Breast epithelium (tissue), 4 donors: Measurements from ENCODE around the gene LRRC4B. TPM values are rescaled to one million over a fixed set of nuclear protein-coding genes. Genes with fewer than 3 reads are reported as not detected.

ENCODE experiments used
- DNase-seq, 2 donors: peaks; one replicate each; pipeline ENCODE4 v3.0.0-alpha.2; 2019; ENCODE audit warnings: low spot score in 2 of 2
- H3K27ac ChIP-seq, 2 donors: fragments of 200-600 bp; sonication (generic) in 1 of 2; one replicate each; pipeline ENCODE4 v1.5.1; 2016 to 2019; ENCODE audit warnings: mild to moderate bottlenecking in 1 of 2
- H3K27me3 ChIP-seq, 2 donors: fragments of 200-600 bp; sonication (generic) in 1 of 2; one replicate each; pipeline versions ENCODE4 v1.5.1 to v1.6.0; 2017 to 2019; ENCODE audit warnings: control low read depth in 1 of 2, mild to moderate bottlenecking in 1 of 2
- H3K36me3 ChIP-seq: fragments of 200-600 bp; one replicate; pipeline ENCODE4 v1.5.1; 2019
- H3K4me1 ChIP-seq, 2 donors: fragments of 200-600 bp; sonication (generic); one replicate each; pipeline ENCODE4 v1.5.1; 2016 to 2019; ENCODE audit warnings: control low read depth in 1 of 2
- H3K4me3 ChIP-seq, 3 donors: fragments of 200-600 bp; sonication (generic); 1 replicate in 2 of 3; 2 replicates in 1 of 3; pipeline ENCODE4 v1.5.1; 2016 to 2019; ENCODE audit warnings: mild to moderate bottlenecking in 3 of 3, moderate library complexity in 2 of 3
- H3K9me3 ChIP-seq, 2 donors: fragments of 200-600 bp; sonication (generic) in 1 of 2; one replicate each; pipeline ENCODE4 v1.5.1; 2016 to 2019; ENCODE audit warnings: control low read depth in 1 of 2
- CTCF ChIP-seq, 3 donors: fragments of 450-650 bp; IDR thresholded peaks; one replicate each; pipeline ENCODE4 v1.5.1; 2016 to 2017; ENCODE audit warnings: antibody characterized with exemption in 3 of 3, mild to moderate bottlenecking in 3 of 3, moderate library complexity in 3 of 3
- POLR2A ChIP-seq: fragments of 450-650 bp; IDR thresholded peaks from one replicate; pipeline ENCODE4 v1.6.1; 2016; ENCODE audit warnings: antibody characterized with exemption, mild to moderate bottlenecking, moderate library complexity
- POLR2AphosphoS5 ChIP-seq, 3 donors: sonication (generic); formaldehyde crosslinking; IDR thresholded peaks; one replicate each; pipeline ENCODE4 v1.6.1; 2017; ENCODE audit warnings: antibody characterized with exemption in 3 of 3
- intact Hi-C: fragments of 100-400 bp; cut with DNase I; formaldehyde crosslinking; loops from one replicate; pipeline ENCODE4 v1.15.1; 2023; ENCODE audit warnings: low total_unique reads
- total RNA-seq, 3 donors: library from RNA; depleted of rRNA; stranded (reverse); fragments of >200 nt; gene quantifications; one replicate each; pipeline ENCODE4 v1.1.0, GENCODE V29; 2016

Gene LRRC4B
- total RNA-seq, 3 donors from 2014 or later, result 0.16 to 1.3 (median 1.2) TPM

GRCh38 chr19:50498219-50499056 is 69.8 kb downstream of the LRRC4B start:
- H3K4me1 ChIP-seq, result no peaks in the 10 kb centered on the region
- H3K27me3 ChIP-seq, result no peaks in the 10 kb centered on the region
- no peaks in the 10 kb centered on the region for H3K36me3 ChIP-seq
- no peak for TF ChIP-seq CTCF (IDR thresholded peaks at IDR 0.05)
- no peak for TF ChIP-seq POLR2A
- no peak for TF ChIP-seq POLR2AphosphoS5 (IDR thresholded peaks at IDR 0.05)
- H3K9me3 ChIP-seq, result no peaks in the 10 kb centered on the region
- intact Hi-C loops, result no loop called here
- no peak overlapping the region for H3K4me3 ChIP-seq
- DNase-seq, result no peak
- H3K27ac ChIP-seq, result no peak overlapping the region

- Histone ChIP-seq H3K4me1 (no peaks in the 10 kb centered on the region), H3K27me3 (no peaks in the 10 kb centered on the region), H3K9me3 (no peaks in the 10 kb centered on the region), H3K36me3 (no peaks in the 10 kb centered on the region), H3K27ac (no peak overlapping the region), H3K4me3 (no peak overlapping the region)
- intact Hi-C loops, result no loop called here
- DNase-seq, result no peak
- no peak for TF ChIP-seq POLR2A
- TF ChIP-seq CTCF (IDR thresholded peaks at IDR 0.05), result no peak
- TF ChIP-seq POLR2AphosphoS5 (IDR thresholded peaks at IDR 0.05), result no peak
Observed at GRCh38 chr19:50497022-50497405, 71.2 kb downstream of the LRRC4B start.

GRCh38 chr19:50496189-50497021 is 71.8 kb downstream of the LRRC4B start:
- Histone ChIP-seq H3K36me3 (no peaks in the 10 kb centered on the region), H3K9me3 (no peaks in the 10 kb centered on the region), H3K27ac (no peak overlapping the region), H3K4me3 (no peak overlapping the region), H3K4me1 (no peaks in the 10 kb centered on the region), H3K27me3 (no peaks in the 10 kb centered on the region)
- intact Hi-C loops, result no loop called here
- DNase-seq, result no peak
- TF ChIP-seq POLR2A, result no peak
- TF ChIP-seq CTCF (IDR thresholded peaks at IDR 0.05), result no peak
- TF ChIP-seq POLR2AphosphoS5 (IDR thresholded peaks at IDR 0.05), result no peak

- intact Hi-C loops, result no loop called here
- Histone ChIP-seq H3K4me1 (no peaks in the 10 kb centered on the region), H3K9me3 (no peaks in the 10 kb centered on the region), H3K36me3 (no peaks in the 10 kb centered on the region), H3K27ac (no peak overlapping the region), H3K27me3 (no peaks in the 10 kb centered on the region), H3K4me3 (no peak overlapping the region)
- DNase-seq, result no peak
- TF ChIP-seq POLR2A, result no peak
- no peak for TF ChIP-seq POLR2AphosphoS5 (IDR thresholded peaks at IDR 0.05)
- no peak for TF ChIP-seq CTCF (IDR thresholded peaks at IDR 0.05)
Observed at GRCh38 chr19:50495020-50495531, 73.2 kb downstream of the LRRC4B start.
